GM21619 (cell line): ENCODE measurements around the gene ACSF3.

Experiments used
- ATAC-seq: cut with Tn5 transposase; IDR thresholded peaks from one replicate; pipeline ENCODE4 v1.9.1; 2021; ENCODE audit not compliant: unreplicated experiment

Gene ACSF3

DNA sequence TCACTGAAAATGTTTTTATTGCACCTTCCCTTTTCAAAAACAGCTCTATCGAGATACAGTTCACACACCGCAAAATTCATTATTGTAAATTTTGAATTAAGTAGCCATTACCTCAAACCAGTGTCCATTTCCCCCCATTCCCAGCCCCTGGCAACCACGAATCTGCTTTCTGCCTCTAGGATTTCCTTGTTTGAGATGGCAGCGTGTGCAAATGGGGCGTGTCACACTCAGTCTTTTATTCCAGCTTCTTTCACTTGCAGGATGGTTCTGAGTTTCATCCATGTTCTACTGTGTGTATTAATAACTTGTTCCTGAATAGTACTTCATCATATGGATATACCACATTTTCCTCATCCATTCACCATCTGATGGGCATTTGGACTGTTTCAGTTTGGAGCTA is 14.8 kb downstream of the ACSF3 start:
- ATAC-seq = no peak

DNA sequence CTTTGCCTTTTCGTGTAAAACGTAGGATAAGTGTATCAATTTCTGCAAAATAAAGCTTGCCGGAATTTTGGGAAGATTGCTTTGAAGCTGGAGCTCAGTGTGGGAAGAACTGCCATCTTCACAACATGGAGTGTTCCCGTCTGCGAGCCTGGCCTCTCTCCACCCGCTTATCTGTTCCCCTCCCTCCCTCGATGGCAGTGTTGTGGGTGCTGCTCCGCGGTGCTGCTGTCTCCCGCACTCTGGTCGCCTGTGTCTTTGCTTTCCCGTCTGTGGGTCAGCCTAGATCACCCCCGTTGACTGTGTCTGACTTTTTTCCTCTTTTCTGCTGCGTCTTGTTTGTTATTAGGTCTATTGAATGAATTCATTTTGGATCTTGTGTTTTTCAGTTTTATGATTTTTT is 17.0 kb downstream of the ACSF3 start:
- no peak for ATAC-seq

DNA sequence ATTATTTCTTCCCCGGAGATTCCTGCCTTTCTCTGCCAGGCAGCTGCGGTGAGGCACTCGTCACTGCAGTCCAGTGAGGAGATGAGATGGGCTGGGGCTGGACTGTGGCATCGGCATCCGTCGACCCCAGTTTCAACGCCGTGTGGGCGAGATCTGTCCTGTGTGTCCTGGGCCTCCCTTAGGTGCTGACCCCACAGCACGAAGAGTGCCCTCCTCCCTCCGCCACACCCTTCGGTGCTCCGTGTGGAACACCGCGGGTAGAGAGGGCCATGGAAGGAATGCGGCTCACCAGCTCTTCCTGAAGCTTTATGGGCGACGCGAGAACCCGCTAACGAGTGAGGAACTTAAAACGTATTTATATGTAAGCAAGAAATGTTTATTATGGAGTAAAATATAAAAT is 17.6 kb downstream of the ACSF3 start:
- ATAC-seq = no peak

DNA sequence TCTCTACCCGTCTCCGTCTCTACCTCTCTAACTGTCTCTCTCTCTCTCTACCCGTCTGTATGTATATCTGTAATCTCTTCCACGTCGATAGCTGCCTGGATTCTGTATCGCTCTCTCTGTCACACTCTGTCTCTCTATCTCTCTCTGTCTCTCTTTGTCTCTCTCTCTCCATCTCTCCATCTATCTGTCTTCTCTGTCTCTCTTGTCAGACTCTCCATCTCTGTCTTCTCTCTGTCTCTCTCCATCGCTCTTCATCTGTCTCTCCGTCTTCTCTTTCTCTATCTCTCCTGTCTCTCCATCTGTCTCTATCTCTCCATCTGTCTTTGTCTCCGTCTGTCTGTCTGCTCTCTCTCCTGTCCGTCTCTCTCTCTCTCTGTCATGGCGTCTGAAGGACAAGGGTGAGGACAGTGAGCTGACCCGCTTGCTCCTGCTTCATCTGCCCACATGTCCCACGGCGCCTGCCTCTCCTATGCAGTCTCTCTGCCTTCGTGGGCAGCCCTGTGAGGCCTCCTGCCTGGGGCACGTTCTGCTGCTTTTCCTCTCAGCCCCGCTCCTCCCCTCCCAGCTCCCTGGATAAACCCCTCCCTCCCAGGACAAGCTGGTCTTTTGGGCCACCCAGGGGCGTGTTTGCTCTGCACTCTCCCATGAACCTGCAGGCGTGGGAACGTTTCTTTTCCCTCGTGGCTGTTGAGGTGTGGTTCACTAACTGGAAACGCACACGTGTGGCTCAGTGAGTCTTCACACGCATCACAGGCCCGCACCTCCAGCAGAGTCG is 18.9 kb downstream of the ACSF3 start:
- ATAC-seq = no peak

DNA sequence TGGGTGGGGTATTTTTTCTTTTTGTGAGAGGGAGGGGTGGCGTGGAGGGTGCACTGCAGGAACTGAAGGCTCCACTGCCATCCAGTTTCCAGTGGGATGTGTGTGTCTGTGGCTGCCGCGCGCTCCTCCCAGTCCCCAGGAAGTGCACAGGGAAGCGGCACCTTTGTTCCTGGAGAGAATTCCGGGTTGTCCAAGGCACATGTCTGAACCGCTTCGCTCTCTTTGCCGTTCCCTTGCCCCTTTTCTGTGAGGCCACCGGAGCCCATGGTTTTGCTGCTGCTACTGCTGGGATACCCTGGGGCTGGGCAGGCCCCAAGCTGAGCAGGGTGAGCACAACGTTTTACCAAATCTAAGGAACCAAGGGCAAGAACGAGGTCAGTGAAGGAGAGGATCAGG is 19.5 kb downstream of the ACSF3 start:
- ATAC-seq = no peak

DNA sequence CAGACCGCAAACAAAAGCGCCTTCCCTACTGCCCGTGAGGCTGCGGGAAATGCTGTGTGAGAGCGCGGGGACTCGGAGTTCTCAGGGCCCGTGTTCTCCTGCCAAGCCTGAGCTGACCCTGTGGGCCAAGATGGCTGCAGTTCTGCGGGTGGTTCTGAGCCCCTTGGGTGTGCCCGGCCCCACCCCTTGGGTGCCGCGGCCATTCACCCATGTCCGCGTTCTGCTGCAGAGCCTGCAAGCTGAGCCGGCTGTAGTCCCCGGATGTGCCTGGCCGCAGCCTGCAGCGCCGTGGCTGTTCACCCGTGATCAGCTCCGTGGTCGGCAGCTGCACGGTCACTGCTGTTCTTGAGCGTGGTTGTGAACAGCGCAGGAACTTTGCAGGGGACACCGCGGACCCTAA is 20.0 kb downstream of the ACSF3 start:
- ATAC-seq = no peak

DNA sequence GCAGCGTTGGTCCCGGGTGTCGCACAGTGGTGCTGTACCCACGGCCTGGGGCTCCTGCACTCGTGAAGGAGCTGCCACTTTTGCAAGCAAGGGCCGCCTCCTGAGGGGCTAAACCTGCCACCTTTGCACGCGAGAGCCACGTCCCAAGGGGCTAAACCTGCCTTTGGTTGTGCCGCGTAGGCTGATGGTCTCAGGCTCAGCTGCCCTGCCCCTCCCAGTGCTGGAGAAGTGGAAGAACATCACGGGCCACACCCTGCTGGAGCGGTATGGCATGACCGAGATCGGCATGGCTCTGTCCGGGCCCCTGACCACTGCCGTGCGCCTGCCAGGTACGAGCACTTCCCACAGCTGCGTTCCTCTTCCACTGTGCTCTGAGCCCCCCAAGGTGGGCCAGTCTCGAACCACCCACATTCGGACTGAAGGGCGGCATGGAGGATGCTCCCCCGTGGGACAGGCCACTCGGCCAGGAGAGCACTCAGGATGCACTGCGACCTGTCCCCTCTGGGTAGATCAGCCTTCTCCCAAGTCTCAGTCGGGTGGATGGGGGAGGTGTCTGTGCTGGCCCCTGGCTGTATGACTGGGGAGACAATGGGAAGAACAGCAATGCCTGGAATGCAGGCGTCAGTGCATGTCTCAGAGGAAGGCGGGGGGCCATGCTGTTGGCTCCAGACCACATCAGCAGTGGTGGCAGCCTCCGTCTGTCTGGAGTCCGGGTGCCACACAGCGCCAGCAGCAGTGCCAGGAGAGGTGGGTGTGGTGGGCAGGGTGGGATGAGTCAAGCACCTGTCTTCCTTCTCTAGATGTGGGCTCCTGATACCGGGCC is 20.7 kb downstream of the ACSF3 start:
- no peak for ATAC-seq

DNA sequence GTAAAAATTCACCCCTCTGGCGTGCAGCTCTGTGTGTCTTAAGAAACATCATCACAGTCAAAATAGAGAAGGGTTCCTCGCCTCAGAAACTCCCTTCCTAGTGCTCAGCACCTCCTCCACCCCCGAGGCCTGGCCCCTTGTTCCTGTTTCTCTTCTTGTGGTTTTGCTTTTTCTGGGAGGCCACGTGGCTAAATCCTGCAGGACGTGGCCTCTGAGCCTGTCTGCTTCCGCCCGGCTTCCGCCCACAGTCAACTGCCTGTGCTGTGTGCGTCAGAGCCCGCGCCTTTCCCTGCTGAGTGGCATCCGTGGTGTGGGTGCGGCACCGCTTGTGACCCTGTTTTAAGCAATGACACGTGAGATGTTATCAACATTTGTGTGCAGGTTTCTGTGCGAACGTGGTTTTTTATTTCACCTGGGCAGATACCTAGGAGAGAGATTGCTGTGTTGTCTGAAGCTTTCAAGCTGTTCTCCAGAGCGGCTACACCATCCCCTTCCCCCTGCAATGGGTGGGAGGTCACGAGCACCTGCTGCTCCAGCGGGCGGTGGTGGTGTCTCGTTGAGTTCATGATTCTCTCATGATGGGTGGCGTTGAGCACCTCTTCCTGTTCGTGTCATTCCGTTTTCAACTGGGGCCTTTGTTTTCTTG is 21.7 kb downstream of the ACSF3 start:
- peak; percentile 71 for ATAC-seq

DNA sequence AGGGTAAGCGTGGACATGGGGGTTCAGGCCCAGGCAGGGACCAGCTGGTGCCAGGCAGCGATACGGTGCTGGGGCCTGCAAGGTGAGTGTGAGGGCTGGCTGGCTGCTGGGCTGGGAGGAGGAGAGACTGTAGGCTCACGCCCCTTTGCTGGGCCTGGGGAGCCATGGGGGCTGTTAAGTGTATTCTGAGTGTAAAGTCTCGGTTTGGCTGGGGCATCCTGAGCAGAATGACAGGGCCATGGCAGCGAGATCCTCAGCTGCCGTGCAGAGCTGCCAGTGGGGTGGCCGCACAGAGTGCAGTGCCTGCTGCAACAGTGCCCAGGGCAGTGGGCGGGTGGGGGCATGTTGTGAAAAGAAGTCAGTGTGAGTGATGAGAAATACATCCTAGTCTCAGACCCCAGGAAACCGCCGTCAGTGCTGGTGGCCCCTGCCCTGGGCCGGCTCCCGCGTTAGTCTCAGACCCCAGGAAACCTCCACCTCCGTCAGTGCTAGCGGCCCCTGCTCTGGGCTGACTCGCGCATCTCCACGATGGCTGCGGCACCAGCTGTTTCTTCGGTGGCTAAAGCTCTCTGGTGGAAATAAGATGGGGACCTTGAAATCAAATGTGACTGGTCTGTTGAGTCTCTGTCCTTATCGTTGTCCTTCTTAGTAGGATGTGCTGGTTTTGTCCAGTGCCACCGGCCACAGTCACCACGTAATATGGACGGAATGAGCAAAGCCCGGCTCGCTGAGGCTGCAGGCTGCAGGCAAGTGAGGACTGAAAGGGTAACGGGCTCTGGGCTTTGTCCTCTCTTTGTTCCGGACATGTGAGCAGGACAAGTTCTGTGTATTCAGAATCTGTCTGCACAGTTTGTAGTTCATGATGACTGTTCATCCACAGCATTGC is 22.9 kb downstream of the ACSF3 start:
- ATAC-seq = no peak

DNA sequence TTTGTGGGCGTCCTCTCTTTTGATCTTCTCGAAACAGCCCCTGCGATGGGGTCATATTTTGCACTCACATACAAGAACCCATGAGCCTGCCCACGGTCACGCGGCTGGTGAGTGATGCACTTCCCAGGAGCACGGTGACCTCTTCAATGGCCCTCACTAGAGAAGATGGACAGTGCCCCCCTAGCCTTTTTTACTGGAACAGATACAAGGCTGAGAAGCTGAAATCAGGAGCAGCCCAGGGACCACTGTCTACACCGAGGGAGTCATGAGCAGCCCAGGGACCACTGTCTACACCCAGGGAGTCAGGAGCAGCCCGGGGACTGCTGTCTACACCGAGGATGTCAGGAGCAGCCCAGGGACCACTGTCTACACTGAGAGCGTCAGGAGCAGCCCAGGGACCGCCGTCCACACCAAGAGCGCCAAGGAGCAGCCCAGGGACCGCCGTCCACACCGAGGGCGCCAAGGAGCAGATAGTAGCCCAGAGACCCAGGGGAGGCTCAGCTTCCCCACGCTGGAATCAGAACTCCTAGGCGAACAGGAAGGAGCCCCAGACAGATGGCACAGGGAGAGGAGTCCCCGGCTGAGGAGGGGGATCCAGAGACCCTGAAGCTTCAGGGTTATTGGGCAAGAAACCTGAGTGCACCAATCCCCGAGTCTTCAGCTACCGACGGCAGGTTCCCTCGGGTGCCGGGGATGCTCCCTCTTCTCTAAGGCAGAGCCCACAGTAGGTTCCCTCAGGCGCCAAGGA is 23.7 kb downstream of the ACSF3 start:
- no peak for ATAC-seq

DNA sequence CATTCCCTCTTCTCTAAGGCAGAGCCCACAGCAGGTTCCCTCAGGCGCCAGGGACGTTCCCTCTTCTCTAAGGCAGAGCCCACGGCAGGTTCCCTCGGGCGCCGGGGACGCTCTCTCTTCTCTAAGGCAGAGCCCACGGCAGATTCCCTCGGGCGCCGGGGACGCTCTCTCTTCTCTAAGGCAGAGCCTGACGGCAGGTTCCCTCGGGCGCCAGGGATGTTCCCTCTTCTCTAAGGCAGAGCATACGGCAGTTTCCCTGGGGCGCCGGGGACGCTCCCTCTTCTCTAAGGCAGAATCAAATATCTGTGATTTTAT is 24.3 kb downstream of the ACSF3 start:
- ATAC-seq = no peak

DNA sequence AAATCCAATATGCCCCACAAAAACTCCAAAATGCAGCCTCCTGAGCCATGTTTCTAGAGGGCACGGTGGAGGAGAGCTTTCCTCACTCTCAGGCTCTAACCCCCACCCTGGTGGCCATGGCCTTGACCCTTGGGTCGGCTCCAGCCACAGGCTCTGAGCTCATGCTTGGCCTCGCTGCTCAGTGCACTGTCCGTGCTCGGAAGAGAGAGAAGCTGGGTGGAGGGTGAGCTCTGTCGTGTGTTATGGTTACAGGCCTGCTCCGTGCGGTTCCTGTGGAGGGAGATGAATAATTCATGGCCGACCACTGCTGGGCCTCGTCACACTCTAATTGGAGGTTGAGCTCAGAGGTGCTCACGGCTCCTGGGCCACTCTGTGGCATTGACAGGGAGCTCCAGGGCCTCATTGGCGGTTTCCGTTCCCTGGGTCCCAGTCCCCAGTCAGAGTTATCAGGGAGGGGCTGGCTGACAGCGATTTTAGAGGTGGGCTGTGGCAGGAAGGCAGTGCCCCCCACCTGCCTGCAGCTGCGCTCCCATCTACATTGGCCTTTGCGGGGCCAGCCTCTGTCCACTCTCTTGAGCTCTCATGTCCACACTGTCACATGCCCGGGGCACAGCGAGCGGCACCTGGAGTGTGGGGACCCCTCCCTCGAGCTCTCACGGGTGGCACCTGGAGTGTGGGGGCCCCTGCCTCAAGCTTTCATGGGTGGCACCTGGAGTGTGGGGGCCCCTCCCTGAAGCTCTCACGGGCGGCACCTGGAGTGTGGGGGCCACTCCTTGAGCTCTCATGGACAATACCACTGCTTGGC is 24.9 kb downstream of the ACSF3 start:
- ATAC-seq = no peak

DNA sequence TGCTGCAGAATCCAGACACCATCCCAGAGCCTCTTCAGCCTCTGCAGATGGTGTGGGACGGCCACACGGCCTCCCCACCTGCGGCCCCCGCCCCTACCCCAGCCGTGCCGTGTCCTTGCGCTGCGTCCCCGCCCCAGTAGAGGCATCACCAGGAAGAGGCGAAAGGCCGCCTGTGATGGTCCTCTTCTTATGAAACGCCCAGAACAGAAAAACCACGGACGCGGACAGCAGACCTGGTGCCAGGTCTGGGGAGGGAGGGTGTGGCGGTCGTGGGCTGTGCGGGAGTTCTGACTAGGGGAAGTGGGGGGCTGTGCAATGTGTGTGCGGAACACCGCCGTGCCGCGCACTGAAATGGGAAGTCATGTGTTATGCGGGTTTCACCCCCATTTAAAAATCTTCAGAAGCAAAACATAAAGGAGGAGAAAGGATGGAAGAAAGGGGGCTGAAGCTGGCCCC is 25.5 kb downstream of the ACSF3 start:
- no peak for ATAC-seq

DNA sequence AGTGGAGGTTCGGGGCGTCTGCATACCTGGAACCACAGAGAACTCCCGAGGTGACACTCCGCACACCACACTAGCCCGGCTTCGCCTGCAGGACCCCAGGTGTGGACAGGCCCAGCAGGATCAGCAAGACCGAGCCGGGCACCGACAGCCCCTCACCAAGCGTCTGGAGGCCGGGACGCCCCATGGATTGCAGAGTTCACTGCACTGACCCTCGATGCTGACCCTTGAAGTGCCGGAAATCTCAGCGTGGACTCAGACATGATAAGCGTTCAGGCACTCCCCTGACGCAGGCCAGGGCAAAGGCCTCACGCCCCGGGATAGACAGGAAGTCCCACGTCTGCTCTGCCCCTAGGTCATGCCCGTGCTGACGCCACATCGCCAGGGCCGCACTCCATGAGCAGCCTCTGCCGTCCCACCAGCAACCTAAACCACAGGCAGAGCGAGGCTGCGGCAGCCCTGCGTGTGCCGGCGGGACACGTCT is 26.0 kb downstream of the ACSF3 start:
- no peak for ATAC-seq

DNA sequence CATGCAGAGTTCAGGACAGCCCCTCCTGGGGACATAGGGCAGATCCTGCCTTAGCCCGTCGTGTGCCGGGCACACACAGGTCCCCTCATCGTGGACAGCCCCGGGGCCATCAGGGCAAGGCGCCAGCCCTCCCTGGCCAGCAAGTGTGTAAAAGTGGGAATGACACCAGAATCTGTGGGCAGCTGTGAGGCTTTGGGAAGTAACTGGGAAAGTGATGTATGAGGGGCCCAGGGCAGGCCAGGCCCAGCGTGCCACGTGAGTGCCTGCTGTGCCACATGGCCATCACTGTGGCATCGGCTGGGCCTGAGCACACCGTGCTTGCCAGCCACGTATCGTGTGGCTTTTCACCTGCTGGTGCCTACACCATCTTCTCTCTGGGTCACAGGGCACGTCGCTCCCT is 26.6 kb downstream of the ACSF3 start:
- ATAC-seq = no peak

DNA sequence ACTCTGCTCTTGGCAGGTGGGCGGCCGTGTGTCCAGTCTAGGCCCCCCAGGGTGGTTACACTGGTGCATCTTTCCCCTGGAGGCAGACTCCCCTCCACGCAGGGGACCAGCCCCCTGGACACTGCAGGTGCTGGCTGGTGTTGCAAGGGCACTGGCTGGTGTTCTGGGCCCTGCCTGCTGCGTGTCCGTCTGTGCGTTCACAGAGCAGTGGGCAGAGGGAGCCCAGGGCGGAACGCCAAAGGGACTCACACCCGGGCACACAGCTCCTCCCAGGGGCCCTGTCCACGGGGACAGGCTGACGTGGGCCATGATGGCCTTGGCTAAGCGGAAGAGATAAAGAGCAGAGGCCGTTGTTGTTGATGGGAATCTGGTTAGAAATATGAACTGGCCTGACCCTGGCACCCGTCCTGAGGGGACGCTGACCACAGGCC is 27.3 kb downstream of the ACSF3 start:
- ATAC-seq = no peak

DNA sequence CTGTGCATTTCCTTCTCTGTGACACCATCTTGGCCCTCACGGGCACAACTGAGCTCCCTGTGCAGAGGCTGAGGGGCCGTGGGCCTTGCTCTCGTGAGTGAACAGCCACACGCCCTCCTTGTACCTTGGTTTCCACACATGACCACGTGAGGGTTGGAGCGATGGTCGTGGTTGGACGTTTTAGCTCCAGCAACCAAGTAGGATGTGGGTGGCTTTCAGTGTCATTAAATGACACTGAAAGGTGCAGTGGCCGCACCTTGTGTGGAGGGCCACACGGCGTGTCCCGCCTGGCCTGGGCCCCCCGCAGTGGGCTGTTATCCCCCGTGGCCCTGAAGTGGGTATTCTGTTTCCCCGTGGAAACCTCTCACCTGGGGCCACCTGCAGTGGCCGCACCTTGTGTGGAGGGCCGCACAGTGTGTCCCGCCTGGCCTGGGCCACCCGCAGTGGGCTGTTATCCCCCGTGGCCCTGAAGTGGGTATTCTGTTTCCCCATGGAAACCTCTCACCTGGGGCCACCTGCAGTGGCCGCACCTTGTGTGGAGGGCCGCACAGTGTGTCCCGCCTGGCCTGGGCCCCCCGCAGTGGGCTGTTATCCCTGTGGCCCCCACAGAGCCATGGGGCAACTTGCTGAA is 28.2 kb downstream of the ACSF3 start:
- no peak for ATAC-seq

DNA sequence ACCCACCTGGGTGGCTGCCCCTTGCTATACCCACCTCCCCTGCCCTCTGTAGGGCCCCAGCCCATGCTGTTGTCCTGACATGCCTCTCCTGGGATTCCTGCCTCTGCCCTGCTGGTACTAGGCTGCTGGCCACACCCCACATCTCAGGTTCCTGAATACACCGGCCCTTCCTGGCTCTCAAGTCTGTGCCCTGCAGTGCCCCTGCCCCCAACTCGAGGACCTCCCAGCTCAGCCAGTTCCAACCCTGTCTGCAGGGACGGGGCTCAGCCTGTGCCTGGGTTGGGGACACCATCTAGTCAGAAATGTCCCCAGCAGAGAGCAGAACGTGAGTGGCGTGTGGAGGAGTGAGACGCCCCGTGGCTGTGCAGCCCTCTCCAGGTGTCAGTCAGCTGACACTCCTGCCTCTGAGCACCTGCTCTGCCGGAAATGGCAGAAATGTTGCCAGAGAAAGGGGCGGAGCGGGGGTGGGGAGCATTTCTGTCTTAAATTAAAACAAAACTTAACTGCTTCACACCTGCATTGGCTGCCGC is 28.7 kb downstream of the ACSF3 start:
- ATAC-seq = no peak
